Upper lobe of right lung (tissue), 1 donor: ENCODE data around the gene A3GALT2. TPM values are rescaled to one million over a fixed set of nuclear protein-coding genes. Genes with fewer than 3 reads are reported as not detected.
A peak's percentile ranks its signal among the peaks of the same experiment; 100 is the strongest.

Experiments
- ATAC-seq: fragments of 200-7000 bp; cut with Tn5 transposase; one replicate; pipeline ENCODE4 v1.9.1; 2020; ENCODE audit warnings: mild to moderate bottlenecking, moderate library complexity
- DNase-seq: peaks from one replicate; pipeline ENCODE4 v3.0.0-alpha.2; 2020
- H3K27ac ChIP-seq: fragments of 200-600 bp; one replicate; pipeline ENCODE4 v1.8.0; 2022
- H3K27me3 ChIP-seq: fragments of 200-600 bp; one replicate; pipeline ENCODE4 v1.8.0; 2022; ENCODE audit warnings: mild to moderate bottlenecking
- H3K36me3 ChIP-seq: fragments of 200-600 bp; one replicate; pipeline ENCODE4 v1.8.0; 2022
- H3K4me1 ChIP-seq: fragments of 200-600 bp; one replicate; pipeline ENCODE4 v1.8.0; 2022
- H3K4me3 ChIP-seq: fragments of 200-600 bp; one replicate; pipeline ENCODE4 v1.8.0; 2022; ENCODE audit warnings: mild to moderate bottlenecking
- H3K9me3 ChIP-seq: fragments of 200-600 bp; one replicate; pipeline ENCODE4 v1.8.0; 2022
- intact Hi-C: fragments of 100-400 bp; cut with DNase I; formaldehyde crosslinking; loops from one replicate; pipeline ENCODE4 v1.11.0; 2022
- total RNA-seq: library from RNA; stranded (reverse); fragmentation: NEBNext Ultra II Directional; extraction: Animal tissue kit (Norgen Biotek cat#: 25700); gene quantifications from one replicate; pipeline ENCODE4 v1.2.1, GENCODE V29; 2021
- TF ChIP-seq, protein P1 (sequence below): fragments of 200-600 bp; IDR thresholded peaks from one replicate; pipeline ENCODE4 v1.8.0; 2022; ENCODE audit warnings: antibody characterized with exemption
- donor health status: DM: no; HTN: yes; CAD: no; lungs with severe emphysema.

The A3GALT2 gene
- total RNA-seq, 1 donor from 2014 or later, result not detected

DNA sequence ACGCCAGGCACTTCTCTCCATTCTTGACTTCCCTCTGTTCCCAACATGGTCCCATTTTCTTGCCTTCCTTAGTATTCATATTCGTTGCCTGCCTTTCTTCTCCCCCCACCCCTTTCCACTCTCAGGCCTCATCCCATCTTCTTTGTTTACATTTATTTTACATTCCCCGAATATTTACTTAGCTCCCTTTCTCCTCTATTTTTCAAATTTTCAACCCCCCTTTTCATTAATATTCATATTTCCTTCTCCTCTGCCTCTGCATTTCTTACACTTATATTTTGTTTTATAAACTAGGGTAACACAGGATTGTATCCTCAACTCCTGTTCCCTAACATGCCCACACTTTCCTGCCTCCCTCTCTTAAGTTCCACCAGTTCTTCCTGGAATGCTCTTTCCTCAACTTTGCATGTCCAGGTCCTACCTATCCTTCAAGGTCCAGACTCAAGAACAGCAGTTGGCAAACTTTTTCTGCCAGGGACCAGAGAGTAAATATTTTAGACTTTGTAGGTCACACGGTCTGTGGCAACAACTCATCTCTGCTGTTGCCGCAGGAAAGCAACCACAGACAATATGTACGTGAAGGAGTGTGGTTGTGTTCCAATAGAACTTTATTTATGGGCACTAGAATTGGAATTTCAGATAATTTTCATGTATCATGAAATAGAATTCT is 29.8 kb upstream of the A3GALT2 start:
- H3K36me3 ChIP-seq, result no peaks in the 10 kb centered on the region
- no peaks in the 10 kb centered on the region for H3K9me3 ChIP-seq
- H3K27me3 ChIP-seq, result no peaks in the 10 kb centered on the region
- intact Hi-C loops, result no loop called here
- TF ChIP-seq, protein P1, sequence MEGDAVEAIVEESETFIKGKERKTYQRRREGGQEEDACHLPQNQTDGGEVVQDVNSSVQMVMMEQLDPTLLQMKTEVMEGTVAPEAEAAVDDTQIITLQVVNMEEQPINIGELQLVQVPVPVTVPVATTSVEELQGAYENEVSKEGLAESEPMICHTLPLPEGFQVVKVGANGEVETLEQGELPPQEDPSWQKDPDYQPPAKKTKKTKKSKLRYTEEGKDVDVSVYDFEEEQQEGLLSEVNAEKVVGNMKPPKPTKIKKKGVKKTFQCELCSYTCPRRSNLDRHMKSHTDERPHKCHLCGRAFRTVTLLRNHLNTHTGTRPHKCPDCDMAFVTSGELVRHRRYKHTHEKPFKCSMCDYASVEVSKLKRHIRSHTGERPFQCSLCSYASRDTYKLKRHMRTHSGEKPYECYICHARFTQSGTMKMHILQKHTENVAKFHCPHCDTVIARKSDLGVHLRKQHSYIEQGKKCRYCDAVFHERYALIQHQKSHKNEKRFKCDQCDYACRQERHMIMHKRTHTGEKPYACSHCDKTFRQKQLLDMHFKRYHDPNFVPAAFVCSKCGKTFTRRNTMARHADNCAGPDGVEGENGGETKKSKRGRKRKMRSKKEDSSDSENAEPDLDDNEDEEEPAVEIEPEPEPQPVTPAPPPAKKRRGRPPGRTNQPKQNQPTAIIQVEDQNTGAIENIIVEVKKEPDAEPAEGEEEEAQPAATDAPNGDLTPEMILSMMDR, result no peak
- no peak for DNase-seq
- H3K27ac ChIP-seq, result peak overlapping the region; percentile 89
- peaks cover 35% of the 10 kb centered on the region for H3K4me1 ChIP-seq
- H3K4me3 ChIP-seq, result peak overlapping the region; percentile 71
- ATAC-seq, result no peak

DNA sequence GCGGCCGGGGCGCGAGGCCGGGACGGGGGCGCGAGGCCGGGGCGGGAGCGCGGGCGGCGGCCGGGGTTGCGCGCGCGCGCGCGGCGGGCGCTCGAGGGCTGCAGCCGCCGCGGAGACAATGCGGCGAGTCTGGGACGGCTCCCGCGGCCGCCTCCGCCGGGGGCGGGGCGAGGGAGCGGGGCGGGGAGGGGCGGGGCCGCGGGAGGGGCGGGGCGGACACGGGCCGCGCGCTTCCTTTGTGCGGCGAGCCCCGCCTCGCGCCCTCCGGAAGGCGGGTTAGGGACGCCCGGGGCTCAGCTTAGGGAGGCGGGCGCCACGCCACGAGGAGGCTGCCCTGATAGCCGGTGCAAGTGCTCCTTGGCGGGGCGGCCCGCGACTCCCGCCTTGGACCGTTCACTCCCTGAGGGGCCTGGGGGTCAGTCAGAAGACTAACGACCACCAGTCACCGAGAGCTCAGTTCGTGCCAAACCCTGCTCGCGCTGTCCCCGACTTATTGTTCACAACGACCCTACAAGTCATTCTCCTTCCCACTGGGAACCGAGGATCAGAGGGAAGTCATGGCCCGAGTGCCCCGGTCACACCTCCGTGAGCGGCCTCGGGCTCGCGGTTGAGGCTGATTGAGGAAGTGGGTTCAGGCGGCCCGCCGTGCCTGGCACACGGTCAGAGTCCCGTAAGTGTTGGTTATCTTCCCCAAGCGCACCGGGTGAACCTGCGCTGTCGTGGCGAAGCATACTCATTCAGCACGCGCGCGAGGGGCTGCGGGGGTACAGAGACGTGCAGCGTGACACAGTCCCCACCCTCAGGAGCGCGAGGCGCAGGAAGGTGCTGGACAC is 29.1 kb upstream of the A3GALT2 start:
- H3K9me3 ChIP-seq, result no peaks in the 10 kb centered on the region
- intact Hi-C loops, result no loop called here
- peaks cover 42% of the 10 kb centered on the region for H3K4me1 ChIP-seq
- DNase-seq (peak; percentile 95), ATAC-seq (peak; percentile 92)
- H3K4me3 ChIP-seq, result peak overlapping the region; percentile 71
- H3K27me3 ChIP-seq, result no peaks in the 10 kb centered on the region
- H3K36me3 ChIP-seq, result no peaks in the 10 kb centered on the region
- H3K27ac ChIP-seq, result peak overlapping the region; percentile 89
- TF ChIP-seq, protein P1, result no peak

DNA sequence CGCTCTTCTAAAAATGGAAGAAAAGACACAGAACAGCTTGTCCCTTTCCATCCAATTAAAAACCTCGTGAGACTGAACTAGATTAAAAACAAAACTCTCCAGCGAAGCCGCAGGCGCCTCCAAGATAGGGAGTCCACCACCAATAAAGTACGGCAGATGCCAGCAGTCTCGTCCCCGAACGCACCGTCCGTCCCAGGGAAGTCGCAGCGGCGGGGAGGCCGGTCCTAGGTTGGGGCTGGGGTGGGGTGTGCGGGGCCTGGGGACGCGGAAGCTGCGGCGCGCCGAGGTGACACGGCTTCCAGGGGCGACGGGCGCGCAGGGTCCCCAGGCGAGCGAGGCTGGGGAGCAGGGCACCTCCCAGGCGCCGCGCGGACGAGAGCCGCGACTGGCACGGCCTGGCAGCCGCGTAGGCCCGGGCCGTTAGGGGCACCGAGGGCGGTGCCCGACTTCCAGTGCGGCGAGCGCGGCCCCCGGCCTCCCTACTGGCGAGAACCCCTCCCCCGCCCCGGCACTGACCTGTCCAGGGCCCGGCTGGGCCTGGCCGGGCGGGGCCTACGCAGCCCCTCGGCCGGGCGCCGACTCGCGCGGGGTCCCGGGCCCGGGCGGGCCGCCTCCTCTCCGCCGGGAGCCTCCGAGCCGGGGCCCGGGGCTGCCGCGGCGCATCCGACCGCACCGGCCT is 28.3 kb upstream of the A3GALT2 start:
- peak overlapping the region; percentile 78 for H3K4me3 ChIP-seq
- peaks cover 50% of the 10 kb centered on the region for H3K4me1 ChIP-seq
- H3K27ac ChIP-seq, result peak overlapping the region; percentile 96
- peaks cover 4% of the 10 kb centered on the region for H3K36me3 ChIP-seq
- DNase-seq (peak; percentile 87), ATAC-seq (peak; percentile 58)
- no peaks in the 10 kb centered on the region for H3K27me3 ChIP-seq
- intact Hi-C loops, result no loop called here
- no peaks in the 10 kb centered on the region for H3K9me3 ChIP-seq
- TF ChIP-seq, protein P1, result no peak

DNA sequence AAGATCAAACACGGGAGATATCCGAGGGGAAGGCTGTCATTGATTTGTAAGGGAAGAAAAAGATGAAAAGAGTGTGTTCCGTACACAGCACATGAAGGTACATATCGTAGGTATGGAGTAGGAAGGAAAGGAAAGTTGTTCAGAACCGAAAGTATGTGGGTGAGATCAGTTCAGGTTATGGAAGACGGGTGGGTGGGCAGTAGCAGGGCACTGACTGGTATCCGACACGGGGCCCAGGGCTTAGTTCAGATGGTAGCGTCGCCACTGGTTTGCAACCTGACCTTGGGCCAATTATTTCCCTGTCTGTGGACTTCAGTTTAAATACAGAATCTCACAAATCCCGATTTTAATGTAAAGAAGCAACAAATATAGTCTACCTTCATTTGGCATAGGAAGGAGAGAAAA is 27.8 kb upstream of the A3GALT2 start:
- DNase-seq (no peak), ATAC-seq (peak; percentile 2)
- Histone ChIP-seq H3K27ac (peak overlapping the region; percentile 96), H3K9me3 (no peaks in the 10 kb centered on the region), H3K36me3 (peaks cover 4% of the 10 kb centered on the region), H3K27me3 (no peaks in the 10 kb centered on the region), H3K4me1 (peaks cover 55% of the 10 kb centered on the region), H3K4me3 (peak overlapping the region; percentile 78)
- intact Hi-C loops, result no loop called here
- TF ChIP-seq, protein P1, result no peak

DNA sequence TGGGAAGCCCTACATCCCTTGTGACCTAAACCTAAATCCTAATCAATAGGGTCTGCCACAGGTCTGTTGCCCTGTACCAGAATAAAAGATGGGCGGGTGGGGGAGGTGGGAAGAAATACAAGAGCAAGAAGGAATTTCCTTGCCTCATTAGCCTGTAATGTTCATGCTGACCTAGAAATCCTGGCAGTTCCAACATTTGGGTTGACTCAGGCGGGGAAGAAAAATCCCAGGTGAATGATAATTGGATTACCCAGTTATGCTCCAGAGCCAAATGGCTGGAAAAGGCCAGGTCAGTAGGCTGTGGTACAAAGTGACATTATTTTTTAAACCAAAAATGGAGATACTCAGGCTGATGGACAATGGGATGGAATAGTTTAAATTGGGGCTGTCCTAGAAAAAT is 27.3 kb upstream of the A3GALT2 start:
- no peaks in the 10 kb centered on the region for H3K9me3 ChIP-seq
- no peak for DNase-seq
- H3K27ac ChIP-seq, result peak overlapping the region; percentile 96
- TF ChIP-seq, protein P1, result no peak
- intact Hi-C loops, result no loop called here
- peaks cover 4% of the 10 kb centered on the region for H3K36me3 ChIP-seq
- peak overlapping the region; percentile 78 for H3K4me3 ChIP-seq
- no peaks in the 10 kb centered on the region for H3K27me3 ChIP-seq
- H3K4me1 ChIP-seq, result peaks cover 60% of the 10 kb centered on the region
- no peak for ATAC-seq
